HG03103 (cell line): ENCODE measurements around the gene GCN1.

Source experiments
- ATAC-seq: cut with Tn5 transposase; IDR thresholded peaks from one replicate; pipeline ENCODE4 v1.9.1; 2021; ENCODE audit warnings: low read depth; ENCODE audit not compliant: unreplicated experiment

Gene GCN1

GRCh38 chr12:120121766-120122293 lies 72.7 kb downstream of the GCN1 start:
- ATAC-seq, result peak; percentile 37

DNA sequence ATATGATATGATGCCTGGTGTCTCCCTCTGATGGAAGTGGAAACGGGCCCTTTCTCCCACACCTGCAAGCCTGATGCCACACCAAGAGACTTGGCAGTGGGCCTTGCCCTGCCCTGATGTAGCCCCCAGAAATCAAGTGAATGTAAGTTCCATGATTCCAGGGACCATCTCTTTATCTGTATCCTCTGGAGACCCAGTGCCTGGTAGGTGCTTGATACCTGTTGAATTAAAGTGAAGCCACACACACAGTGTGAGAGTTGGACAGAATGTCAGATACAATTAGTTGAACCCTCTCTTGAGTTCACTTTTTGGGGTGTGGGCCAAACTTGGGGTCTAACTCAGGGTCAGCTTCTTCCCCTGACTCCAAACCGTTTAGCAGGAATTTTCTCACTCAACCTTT lies 73.2 kb downstream of the GCN1 start:
- ATAC-seq, result no peak

- no peak for ATAC-seq
These were observed 75.1 kb downstream of the GCN1 start for GRCh38 chr12:120119271-120119973.

- ATAC-seq, result no peak
These were observed 76.0 kb downstream of the GCN1 start for GRCh38 chr12:120118321-120119061.

DNA sequence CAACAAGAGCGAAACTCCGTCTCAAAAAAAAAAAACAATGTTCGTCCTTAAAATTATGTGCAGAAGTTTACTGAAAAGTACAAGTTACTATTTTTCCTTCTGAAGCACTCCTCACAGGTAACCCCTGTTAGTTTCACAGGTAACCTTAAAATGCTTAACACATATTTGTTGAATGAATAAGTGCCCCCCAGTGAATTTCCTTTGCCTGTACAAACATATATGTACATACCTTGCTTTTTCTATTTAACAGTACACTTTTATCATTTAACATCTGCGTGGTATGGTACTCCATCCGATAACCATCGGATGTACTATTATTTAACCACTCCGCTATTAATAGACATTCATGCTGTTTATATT lies 76.6 kb downstream of the GCN1 start:
- no peak for ATAC-seq

- ATAC-seq, result peak; percentile 33
These were observed 77.5 kb downstream of the GCN1 start for GRCh38 chr12:120116792-120117651.

DNA sequence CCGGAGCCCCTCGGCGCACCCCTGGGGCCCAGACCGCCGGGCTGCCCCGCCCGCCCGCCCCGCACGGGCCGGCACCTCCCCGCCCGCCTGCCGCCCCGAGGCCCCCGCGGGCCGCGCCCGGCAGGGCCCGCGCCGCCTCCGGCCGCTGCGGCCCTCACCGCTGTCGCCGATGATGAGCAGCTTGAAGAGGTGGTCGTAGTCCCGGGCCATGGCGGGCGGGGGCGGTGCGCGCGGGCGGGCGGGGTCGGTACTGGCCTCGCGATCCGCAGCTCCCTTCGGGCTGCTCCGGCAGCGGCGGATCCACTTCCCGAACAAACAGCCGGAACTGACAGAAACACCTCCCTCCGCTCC lies 78.1 kb downstream of the GCN1 start, which contains the start of gene RAB35:
RAB35 (minus strand) TSS at position 313 of the 351 bp plus-strand sequence; CDS start at position 210, 103 bp downstream.
- peak; percentile 3 for ATAC-seq

- no peak for ATAC-seq
These were observed 78.6 kb downstream of the GCN1 start for GRCh38 chr12:120115692-120116440.

GRCh38 chr12:120115066-120115465 lies 79.4 kb downstream of the GCN1 start:
- ATAC-seq, result no peak

GRCh38 chr12:120110550-120111501 lies 83.7 kb downstream of the GCN1 start:
- peak; percentile 55 for ATAC-seq

DNA sequence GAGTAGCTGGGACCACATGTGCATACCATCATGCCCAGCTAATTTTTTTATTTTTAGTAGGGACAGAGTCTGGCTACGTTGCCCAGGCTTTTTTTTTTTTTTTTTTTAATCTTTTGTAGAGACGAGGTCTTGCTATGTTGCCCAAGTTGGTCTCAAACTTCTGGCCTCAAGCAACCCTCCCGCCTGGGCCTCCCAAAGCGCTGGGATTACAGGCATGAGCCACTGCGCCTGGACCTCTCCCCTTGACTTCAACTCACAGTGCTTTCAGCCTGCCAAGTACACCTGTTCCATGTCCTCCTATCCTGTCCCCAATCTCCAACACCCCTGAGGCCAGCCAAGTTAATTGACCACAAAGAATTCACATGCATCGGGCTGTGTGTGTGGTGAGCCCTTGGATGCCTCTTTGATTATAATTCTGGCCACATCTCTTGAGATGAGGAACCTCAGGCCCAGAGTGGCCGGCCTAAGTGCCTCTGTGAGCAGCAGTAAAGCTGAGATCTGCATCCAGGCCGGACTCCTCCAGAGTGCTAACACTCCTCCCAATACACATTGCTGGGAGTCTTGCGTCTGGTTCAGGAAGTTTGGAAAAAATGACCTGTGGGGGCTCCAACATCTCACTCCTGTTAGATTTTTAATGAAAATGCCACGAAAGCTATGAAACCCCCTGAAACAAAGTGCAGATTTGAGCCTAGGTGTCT lies 84.8 kb downstream of the GCN1 start:
- ATAC-seq, result no peak

- ATAC-seq, result no peak
These were observed 88.4 kb downstream of the GCN1 start for GRCh38 chr12:120106151-120106550.

- no peak for ATAC-seq
These were observed 91.1 kb downstream of the GCN1 start for GRCh38 chr12:120103371-120103770.

DNA sequence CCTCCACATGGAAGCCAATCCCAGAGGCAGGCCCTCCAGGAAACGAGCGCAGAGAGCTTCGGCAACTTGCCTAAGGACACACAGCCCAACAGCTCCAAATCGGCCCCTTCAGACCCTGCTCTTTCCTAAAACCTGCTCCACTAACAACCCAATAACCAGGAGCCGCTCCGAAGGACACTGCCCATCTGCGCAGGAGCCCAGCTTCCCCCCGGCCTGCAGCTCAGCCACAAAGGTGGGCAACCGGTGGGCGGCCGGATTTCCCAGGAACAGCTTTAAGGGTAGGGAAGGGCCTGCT lies 91.5 kb downstream of the GCN1 start:
- ATAC-seq, result no peak

- ATAC-seq, result no peak
These were observed 92.1 kb downstream of the GCN1 start for GRCh38 chr12:120102189-120103043.

DNA sequence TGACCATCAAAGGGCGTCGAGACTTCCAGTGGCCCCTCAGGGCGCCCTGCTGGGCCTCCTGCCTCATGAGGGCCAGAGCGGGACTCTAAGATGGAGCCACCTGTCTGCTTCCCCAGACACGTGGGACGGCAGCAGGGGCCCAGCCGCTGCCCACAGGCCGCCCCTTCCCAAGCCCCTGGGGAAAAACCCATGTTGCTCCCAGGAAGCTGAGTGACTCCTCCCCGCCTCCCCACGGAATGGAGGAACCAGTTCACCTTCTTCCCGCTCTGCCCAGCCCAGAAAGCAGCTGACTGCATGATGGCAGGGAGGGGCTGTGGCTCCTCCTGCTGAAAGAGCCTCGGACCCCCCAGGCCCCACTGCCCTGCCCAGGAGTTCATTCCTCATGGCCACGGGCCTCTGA lies 92.9 kb downstream of the GCN1 start:
- no peak for ATAC-seq

DNA sequence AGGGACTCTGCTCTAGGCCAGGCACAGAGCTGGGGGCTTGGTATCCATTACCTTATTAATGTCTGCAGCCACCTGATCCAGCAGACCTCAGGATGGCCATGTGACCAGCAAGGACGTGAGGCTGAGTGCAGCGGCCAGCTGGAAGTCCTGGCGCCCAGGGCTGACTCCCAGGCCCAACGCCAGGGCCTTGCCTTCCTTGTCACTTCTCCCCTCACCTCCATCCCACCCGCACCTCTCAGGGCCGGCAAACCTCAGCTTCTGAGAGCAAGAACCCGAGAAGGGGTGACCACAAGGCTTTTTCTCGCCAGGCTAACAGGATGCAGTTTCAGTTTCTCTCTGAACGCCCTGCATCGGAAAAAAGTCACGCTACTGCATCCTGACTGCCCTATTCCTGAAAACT lies 93.3 kb downstream of the GCN1 start:
- no peak for ATAC-seq

- ATAC-seq, result no peak
These were observed 93.9 kb downstream of the GCN1 start for GRCh38 chr12:120100630-120101029.
